GM23338 (cell line): ENCODE measurements around the gene MAD1L1. TPM values are rescaled to one million over a fixed set of nuclear protein-coding genes. Genes with fewer than 3 reads are reported as not detected.

Source experiments
- ATAC-seq: fragments of 200-7000 bp; cut with Tn5 transposase; 3 replicates; pipeline ENCODE4 v1.9.1; 2020
- DNase-seq: peaks from one replicate; pipeline ENCODE4 v3.0.0-alpha.2; 2015; ENCODE audit warnings: low spot score
- H2AFZ ChIP-seq: fragments of 200-600 bp; sonication (generic); 2 replicates; pipeline ENCODE4 v1.8.0; 2016; ENCODE audit warnings: antibody characterized with exemption, mild to moderate bottlenecking, moderate library complexity
- H3F3A ChIP-seq: fragments of 200-600 bp; sonication (generic); replicated peaks from 2 replicates; pipeline ENCODE4 v1.8.0; 2017; ENCODE audit warnings: antibody characterized with exemption, mixed run types, low read depth
- H3K27ac ChIP-seq: fragments of 200-600 bp; sonication (generic); 2 replicates; pipeline ENCODE4 v1.6.1; 2016; ENCODE audit warnings: low read depth
- H3K27me3 ChIP-seq: fragments of 200-600 bp; sonication (generic); 2 replicates; pipeline ENCODE4 v1.8.0; 2016; ENCODE audit warnings: mild to moderate bottlenecking, mixed run types, moderate library complexity; ENCODE audit not compliant: insufficient read depth
- H3K36me3 ChIP-seq: fragments of 200-600 bp; sonication (generic); 2 replicates; pipeline ENCODE4 v1.8.0; 2016; ENCODE audit warnings: mild to moderate bottlenecking; ENCODE audit not compliant: insufficient read depth
- H3K4me1 ChIP-seq: fragments of 200-600 bp; sonication (generic); 2 replicates; pipeline ENCODE4 v1.8.0; 2016; ENCODE audit warnings: mild to moderate bottlenecking, moderate library complexity; ENCODE audit not compliant: insufficient read depth
- H3K4me2 ChIP-seq: fragments of 200-600 bp; sonication (generic); 2 replicates; pipeline ENCODE4 v1.7.1; 2017; ENCODE audit warnings: mixed run types
- H3K4me3 ChIP-seq: fragments of 200-600 bp; sonication (generic); 2 replicates; pipeline ENCODE4 v1.6.1; 2016; ENCODE audit warnings: mixed run types
- H3K79me2 ChIP-seq: fragments of 200-600 bp; sonication (generic); replicated peaks from 2 replicates; pipeline ENCODE4 v1.8.0; 2017; ENCODE audit warnings: mild to moderate bottlenecking; ENCODE audit not compliant: insufficient read depth
- H3K9me2 ChIP-seq: fragments of 200-600 bp; sonication (generic); 2 replicates; pipeline ENCODE4 v1.8.0; 2017; ENCODE audit not compliant: insufficient read depth
- H4K20me1 ChIP-seq: fragments of 200-600 bp; sonication (generic); replicated peaks from 2 replicates; pipeline ENCODE4 v1.8.0; 2017; ENCODE audit warnings: mild to moderate bottlenecking; ENCODE audit not compliant: insufficient read depth
- H3K27ac Mint-ChIP-seq: 2 replicates; pipeline ENCODE4 v1.8.0; 2020; ENCODE audit warnings: inconsistent platforms, mild to moderate bottlenecking, moderate library complexity, mixed read lengths
- H3K27me3 Mint-ChIP-seq: 3 replicates; pipeline ENCODE4 v1.8.0; 2022; ENCODE audit warnings: low read depth, mild to moderate bottlenecking, moderate library complexity, mixed read lengths, inconsistent platforms; ENCODE audit not compliant: insufficient read depth, poor library complexity
- H3K36me3 Mint-ChIP-seq: 3 replicates; pipeline ENCODE4 v1.8.0; 2021; ENCODE audit warnings: low read depth, mild to moderate bottlenecking, inconsistent platforms, moderate library complexity, mixed read lengths
- H3K4me1 Mint-ChIP-seq: 3 replicates; pipeline ENCODE4 v1.8.0; 2020; ENCODE audit warnings: mild to moderate bottlenecking, inconsistent platforms, mixed read lengths
- H3K4me3 Mint-ChIP-seq: 3 replicates; pipeline ENCODE4 v1.8.0; 2021; ENCODE audit warnings: moderate library complexity, mild to moderate bottlenecking, inconsistent platforms, mixed read lengths
- H3K9me3 Mint-ChIP-seq: 3 replicates; pipeline ENCODE4 v1.8.0; 2020; ENCODE audit warnings: moderate library complexity, mild to moderate bottlenecking, inconsistent platforms, mixed read lengths
- EZH2 ChIP-seq: fragments of 200-600 bp; sonication (generic); IDR thresholded peaks from one replicate; pipeline ENCODE4 v1.8.0; 2017; ENCODE audit warnings: antibody characterized with exemption, mild to moderate bottlenecking, low read depth; ENCODE audit not compliant: unreplicated experiment
- EZH2phosphoT487 ChIP-seq: fragments of 200-600 bp; sonication (generic); IDR thresholded peaks from one replicate; pipeline ENCODE4 v1.8.1; 2018; ENCODE audit warnings: antibody characterized with exemption; ENCODE audit not compliant: unreplicated experiment
- JUNB ChIP-seq: IDR thresholded peaks from one replicate; pipeline ENCODE4 v1.6.1; 2016; ENCODE audit warnings: antibody characterized with exemption; ENCODE audit not compliant: unreplicated experiment
- NANOG ChIP-seq: IDR thresholded peaks from 2 replicates; pipeline ENCODE4 v1.6.1; 2016; ENCODE audit warnings: antibody characterized with exemption, borderline replicate concordance
- POLR2AphosphoS5 ChIP-seq: IDR thresholded peaks from 2 replicates; pipeline ENCODE4 v1.6.1; 2016; ENCODE audit warnings: antibody characterized with exemption, low read depth
- REST ChIP-seq: IDR thresholded peaks from one replicate; pipeline ENCODE4 v1.6.1; 2018; ENCODE audit warnings: antibody characterized with exemption; ENCODE audit not compliant: unreplicated experiment
- polyA plus RNA-seq: library from polyadenylated mRNA; unstranded; fragments of >200 nt; fragmentation: Nextera tagmentation; extraction: Ambion mirVana; gene quantifications from 2 replicates; pipeline ENCODE4 v1.2.1, GENCODE V29; 2016
- total RNA-seq: library from RNA; depleted of rRNA; stranded (reverse); fragments of >200 nt; shearing (Covaris generic); gene quantifications from 2 replicates; pipeline ENCODE4 v1.2.3, GENCODE V29; 2014
- TF ChIP-seq, protein P1 (sequence below): fragments of 250-450 bp; sonication (Bioruptor Pico); IDR thresholded peaks from 2 replicates; pipeline ENCODE4 v1.5.0; 2020; ENCODE audit warnings: mild to moderate bottlenecking, moderate library complexity
- TF ChIP-seq, protein P2 (sequence below): IDR thresholded peaks from 2 replicates; pipeline ENCODE4 v1.6.1; 2016; ENCODE audit warnings: antibody characterized with exemption

The MAD1L1 gene
- total and polyA plus RNA-seq, 2 experiments from 2014 or later: 40.3 to 59.3 TPM

DNA sequence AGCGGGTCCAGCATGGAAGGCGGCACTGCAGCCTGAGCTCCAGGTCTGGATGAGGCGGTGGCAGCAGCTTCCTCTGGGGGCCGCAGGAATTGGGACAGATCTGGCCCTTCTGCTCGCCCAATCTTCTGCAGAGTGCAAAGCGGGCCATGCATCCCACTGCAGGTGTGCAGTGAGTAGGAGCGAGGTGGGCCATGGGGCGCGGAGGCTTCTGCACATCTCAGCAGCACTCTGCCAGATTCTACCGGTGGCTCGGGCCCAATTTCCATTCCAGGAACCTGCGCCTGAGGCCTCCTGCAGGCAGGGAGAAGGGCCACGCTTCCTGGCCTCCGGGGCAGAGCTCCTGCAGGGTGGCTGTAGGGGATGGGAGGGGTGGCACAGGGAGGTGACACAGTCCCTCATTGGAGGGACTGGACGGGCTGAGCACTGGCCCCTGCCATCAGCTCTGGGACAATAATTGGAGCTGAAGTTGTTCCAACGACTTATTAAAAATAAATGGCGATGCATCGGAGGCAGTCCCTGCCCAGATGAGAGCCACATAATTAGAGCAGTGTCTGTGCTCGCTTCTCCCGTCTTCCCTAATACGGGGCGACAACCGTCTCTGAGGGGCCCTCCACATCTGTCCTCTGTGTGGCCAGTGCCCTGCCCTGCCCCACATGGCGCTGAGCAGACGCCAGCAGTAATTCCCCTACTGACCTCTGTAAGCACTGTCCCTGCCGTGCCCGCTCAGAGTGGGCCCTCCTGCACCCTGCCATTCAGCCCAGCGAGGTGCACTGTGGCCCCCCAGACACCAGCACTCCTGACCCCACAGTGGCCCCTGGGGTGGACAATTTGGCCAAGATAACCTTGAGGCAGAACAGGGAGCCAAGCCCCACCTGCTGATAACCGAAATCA is 365.1 kb downstream of the MAD1L1 start:
- no peak overlapping the region; the same call in 1 of the 2 replicates for H3K27ac Mint-ChIP-seq
- ATAC-seq (no peak), DNase-seq (no peak)
- H3K4me2 ChIP-seq: no peak overlapping the region
- H3K27me3 ChIP-seq: no peaks in the 10 kb centered on the region
- peaks cover 13% of the 10 kb centered on the region for H3K36me3 Mint-ChIP-seq
- no peaks in the 10 kb centered on the region for H3K9me2 ChIP-seq
- peaks cover 9% of the 10 kb centered on the region for H3K4me1 Mint-ChIP-seq
- H3K79me2 ChIP-seq: no peaks in the 10 kb centered on the region
- H3K4me3 Mint-ChIP-seq: no peak overlapping the region
- no peaks in the 10 kb centered on the region for H4K20me1 ChIP-seq
- no peak overlapping the region for H3K4me3 ChIP-seq
- no peaks in the 10 kb centered on the region for H3K36me3 ChIP-seq
- no peak overlapping the region for H3K27ac ChIP-seq
- H3K27me3 Mint-ChIP-seq: peaks cover 2% of the 10 kb centered on the region
- TF ChIP-seq NANOG (no peak), REST (no peak), EZH2phosphoT487 (no peak), EZH2 (no peak), JUNB (no peak), POLR2AphosphoS5 (no peak)
- TF ChIP-seq, protein P1, sequence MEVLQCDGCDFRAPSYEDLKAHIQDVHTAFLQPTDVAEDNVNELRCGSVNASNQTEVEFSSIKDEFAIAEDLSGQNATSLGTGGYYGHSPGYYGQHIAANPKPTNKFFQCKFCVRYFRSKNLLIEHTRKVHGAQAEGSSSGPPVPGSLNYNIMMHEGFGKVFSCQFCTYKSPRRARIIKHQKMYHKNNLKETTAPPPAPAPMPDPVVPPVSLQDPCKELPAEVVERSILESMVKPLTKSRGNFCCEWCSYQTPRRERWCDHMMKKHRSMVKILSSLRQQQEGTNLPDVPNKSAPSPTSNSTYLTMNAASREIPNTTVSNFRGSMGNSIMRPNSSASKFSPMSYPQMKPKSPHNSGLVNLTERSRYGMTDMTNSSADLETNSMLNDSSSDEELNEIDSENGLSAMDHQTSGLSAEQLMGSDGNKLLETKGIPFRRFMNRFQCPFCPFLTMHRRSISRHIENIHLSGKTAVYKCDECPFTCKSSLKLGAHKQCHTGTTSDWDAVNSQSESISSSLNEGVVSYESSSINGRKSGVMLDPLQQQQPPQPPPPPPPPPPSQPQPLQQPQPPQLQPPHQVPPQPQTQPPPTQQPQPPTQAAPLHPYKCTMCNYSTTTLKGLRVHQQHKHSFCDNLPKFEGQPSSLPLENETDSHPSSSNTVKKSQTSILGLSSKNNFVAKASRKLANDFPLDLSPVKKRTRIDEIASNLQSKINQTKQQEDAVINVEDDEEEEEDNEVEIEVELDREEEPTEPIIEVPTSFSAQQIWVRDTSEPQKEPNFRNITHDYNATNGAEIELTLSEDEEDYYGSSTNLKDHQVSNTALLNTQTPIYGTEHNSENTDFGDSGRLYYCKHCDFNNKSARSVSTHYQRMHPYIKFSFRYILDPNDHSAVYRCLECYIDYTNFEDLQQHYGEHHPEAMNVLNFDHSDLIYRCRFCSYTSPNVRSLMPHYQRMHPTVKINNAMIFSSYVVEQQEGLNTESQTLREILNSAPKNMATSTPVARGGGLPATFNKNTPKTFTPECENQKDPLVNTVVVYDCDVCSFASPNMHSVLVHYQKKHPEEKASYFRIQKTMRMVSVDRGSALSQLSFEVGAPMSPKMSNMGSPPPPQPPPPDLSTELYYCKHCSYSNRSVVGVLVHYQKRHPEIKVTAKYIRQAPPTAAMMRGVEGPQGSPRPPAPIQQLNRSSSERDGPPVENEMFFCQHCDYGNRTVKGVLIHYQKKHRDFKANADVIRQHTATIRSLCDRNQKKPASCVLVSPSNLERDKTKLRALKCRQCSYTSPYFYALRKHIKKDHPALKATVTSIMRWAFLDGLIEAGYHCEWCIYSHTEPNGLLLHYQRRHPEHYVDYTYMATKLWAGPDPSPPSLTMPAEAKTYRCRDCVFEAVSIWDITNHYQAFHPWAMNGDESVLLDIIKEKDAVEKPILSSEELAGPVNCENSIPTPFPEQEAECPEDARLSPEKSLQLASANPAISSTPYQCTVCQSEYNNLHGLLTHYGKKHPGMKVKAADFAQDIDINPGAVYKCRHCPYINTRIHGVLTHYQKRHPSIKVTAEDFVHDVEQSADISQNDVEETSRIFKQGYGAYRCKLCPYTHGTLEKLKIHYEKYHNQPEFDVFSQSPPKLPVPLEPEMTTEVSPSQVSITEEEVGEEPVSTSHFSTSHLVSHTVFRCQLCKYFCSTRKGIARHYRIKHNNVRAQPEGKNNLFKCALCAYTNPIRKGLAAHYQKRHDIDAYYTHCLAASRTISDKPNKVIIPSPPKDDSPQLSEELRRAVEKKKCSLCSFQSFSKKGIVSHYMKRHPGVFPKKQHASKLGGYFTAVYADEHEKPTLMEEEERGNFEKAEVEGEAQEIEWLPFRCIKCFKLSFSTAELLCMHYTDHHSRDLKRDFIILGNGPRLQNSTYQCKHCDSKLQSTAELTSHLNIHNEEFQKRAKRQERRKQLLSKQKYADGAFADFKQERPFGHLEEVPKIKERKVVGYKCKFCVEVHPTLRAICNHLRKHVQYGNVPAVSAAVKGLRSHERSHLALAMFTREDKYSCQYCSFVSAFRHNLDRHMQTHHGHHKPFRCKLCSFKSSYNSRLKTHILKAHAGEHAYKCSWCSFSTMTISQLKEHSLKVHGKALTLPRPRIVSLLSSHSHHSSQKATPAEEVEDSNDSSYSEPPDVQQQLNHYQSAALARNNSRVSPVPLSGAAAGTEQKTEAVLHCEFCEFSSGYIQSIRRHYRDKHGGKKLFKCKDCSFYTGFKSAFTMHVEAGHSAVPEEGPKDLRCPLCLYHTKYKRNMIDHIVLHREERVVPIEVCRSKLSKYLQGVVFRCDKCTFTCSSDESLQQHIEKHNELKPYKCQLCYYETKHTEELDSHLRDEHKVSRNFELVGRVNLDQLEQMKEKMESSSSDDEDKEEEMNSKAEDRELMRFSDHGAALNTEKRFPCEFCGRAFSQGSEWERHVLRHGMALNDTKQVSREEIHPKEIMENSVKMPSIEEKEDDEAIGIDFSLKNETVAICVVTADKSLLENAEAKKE: no peak
- TF ChIP-seq, protein P2, sequence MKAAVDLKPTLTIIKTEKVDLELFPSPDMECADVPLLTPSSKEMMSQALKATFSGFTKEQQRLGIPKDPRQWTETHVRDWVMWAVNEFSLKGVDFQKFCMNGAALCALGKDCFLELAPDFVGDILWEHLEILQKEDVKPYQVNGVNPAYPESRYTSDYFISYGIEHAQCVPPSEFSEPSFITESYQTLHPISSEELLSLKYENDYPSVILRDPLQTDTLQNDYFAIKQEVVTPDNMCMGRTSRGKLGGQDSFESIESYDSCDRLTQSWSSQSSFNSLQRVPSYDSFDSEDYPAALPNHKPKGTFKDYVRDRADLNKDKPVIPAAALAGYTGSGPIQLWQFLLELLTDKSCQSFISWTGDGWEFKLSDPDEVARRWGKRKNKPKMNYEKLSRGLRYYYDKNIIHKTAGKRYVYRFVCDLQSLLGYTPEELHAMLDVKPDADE: no peak
- no peaks in the 10 kb centered on the region for H3F3A ChIP-seq
- no peak overlapping the region for H2AFZ ChIP-seq
- H3K9me3 Mint-ChIP-seq: peaks cover 17% of the 10 kb centered on the region
- no peaks in the 10 kb centered on the region for H3K4me1 ChIP-seq
